ENCODE data around the gene COMP. TPM values are rescaled to one million over a fixed set of nuclear protein-coding genes. Genes with fewer than 3 reads are reported as not detected.

The COMP gene
- total RNA-seq, 1 experiment from 2014 or later: 0.13 TPM

DNA sequence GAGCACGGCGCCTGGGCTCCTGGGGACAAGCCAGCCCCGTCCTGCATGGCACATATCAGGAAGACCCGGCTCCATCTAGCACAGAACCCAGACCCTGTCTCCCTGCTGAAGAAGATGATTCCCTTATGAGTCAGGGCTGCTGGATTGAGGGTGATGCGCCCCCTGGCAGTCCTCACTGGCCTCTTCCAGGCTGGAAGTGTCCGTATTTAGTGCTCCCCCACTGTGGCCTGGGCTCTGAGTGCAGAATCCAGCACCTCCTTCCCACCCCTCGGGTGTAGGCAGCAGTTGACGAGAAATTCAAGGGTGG, 14.9 kb downstream of the COMP start:
- H3K27me3 Mint-ChIP-seq (ENCODE audit: low read depth): peaks cover 96% of the 10 kb centered on the region
- CTCF ChIA-PET: interaction anchor here (0.9 to 1.9 kb wide), 2 partner anchors 70 to 99 kb away, joined by 3 to 15 read pairs; no protein-coding TSS in a partner anchor
- no peak for TF ChIP-seq GTF2I (CRISPR knock-in tag; conservative IDR thresholded peaks at IDR 0.05)
- TF ChIP-seq, protein P1, sequence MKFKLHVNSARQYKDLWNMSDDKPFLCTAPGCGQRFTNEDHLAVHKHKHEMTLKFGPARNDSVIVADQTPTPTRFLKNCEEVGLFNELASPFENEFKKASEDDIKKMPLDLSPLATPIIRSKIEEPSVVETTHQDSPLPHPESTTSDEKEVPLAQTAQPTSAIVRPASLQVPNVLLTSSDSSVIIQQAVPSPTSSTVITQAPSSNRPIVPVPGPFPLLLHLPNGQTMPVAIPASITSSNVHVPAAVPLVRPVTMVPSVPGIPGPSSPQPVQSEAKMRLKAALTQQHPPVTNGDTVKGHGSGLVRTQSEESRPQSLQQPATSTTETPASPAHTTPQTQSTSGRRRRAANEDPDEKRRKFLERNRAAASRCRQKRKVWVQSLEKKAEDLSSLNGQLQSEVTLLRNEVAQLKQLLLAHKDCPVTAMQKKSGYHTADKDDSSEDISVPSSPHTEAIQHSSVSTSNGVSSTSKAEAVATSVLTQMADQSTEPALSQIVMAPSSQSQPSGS (CRISPR knock-in tag; IDR thresholded peaks at IDR 0.05; ENCODE audit: borderline replicate concordance, low read depth): no peak
- TF ChIP-seq, protein P2, sequence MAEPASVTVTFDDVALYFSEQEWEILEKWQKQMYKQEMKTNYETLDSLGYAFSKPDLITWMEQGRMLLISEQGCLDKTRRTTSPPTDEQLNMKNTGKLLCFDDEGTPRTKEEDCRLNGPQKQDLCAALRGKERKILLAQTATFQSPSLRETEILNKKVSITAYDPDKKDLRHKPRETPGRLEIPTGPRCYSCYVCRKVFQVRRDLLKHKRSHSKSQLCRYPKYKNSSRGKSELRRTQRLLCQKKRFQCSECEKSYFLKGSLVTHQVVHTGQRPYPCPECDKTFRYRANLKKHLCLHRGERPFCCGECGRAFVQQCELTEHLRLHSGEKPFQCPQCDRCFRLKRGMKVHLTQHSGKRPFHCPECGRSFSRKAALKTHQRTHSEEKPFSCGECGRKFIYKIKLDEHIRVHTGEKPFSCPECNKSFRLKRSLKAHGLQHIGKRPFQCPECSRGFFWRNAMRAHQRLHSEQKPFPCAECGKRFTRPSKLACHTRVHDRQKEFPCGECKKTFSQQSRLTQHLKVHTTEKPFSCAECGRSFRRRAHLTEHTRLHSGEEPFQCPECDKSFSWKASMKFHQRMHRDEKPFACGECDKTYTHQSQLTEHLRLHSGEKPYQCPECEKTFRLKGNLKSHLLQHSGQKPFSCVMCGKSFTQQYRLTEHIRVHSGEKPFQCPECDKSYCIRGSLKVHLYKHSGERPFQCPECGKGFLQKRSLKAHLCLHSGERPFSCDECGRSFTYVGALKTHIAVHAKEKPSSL (CRISPR knock-in tag; conservative IDR thresholded peaks at IDR 0.05): no peak
- TF ChIP-seq ZNF219 (CRISPR knock-in tag; IDR thresholded peaks at IDR 0.05; ENCODE audit: borderline replicate concordance): no peak
- no peak for TF ChIP-seq FOXJ3 (CRISPR knock-in tag; IDR thresholded peaks at IDR 0.05; ENCODE audit: borderline replicate concordance)
- TF ChIP-seq NFATC4 (CRISPR knock-in tag; IDR thresholded peaks at IDR 0.05): no peak
- TF ChIP-seq, protein P3, sequence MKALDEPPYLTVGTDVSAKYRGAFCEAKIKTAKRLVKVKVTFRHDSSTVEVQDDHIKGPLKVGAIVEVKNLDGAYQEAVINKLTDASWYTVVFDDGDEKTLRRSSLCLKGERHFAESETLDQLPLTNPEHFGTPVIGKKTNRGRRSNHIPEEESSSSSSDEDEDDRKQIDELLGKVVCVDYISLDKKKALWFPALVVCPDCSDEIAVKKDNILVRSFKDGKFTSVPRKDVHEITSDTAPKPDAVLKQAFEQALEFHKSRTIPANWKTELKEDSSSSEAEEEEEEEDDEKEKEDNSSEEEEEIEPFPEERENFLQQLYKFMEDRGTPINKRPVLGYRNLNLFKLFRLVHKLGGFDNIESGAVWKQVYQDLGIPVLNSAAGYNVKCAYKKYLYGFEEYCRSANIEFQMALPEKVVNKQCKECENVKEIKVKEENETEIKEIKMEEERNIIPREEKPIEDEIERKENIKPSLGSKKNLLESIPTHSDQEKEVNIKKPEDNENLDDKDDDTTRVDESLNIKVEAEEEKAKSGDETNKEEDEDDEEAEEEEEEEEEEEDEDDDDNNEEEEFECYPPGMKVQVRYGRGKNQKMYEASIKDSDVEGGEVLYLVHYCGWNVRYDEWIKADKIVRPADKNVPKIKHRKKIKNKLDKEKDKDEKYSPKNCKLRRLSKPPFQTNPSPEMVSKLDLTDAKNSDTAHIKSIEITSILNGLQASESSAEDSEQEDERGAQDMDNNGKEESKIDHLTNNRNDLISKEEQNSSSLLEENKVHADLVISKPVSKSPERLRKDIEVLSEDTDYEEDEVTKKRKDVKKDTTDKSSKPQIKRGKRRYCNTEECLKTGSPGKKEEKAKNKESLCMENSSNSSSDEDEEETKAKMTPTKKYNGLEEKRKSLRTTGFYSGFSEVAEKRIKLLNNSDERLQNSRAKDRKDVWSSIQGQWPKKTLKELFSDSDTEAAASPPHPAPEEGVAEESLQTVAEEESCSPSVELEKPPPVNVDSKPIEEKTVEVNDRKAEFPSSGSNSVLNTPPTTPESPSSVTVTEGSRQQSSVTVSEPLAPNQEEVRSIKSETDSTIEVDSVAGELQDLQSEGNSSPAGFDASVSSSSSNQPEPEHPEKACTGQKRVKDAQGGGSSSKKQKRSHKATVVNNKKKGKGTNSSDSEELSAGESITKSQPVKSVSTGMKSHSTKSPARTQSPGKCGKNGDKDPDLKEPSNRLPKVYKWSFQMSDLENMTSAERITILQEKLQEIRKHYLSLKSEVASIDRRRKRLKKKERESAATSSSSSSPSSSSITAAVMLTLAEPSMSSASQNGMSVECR (CRISPR knock-in tag; IDR thresholded peaks at IDR 0.05; ENCODE audit: borderline replicate concordance): no peak
- TF ChIP-seq ZNF317 (CRISPR knock-in tag; IDR thresholded peaks at IDR 0.05; ENCODE audit: borderline replicate concordance, low read depth): no peak
- H3K4me1 Mint-ChIP-seq: no peaks in the 10 kb centered on the region
- DNase-seq (ENCODE audit: low spot score) (no peak), ATAC-seq (no peak)
- H3K4me3 Mint-ChIP-seq: no peak overlapping the region
- POLR2A ChIA-PET: no interaction called here
- H3K36me3 Mint-ChIP-seq: no peaks in the 10 kb centered on the region
- no peaks in the 10 kb centered on the region for H3K9me3 Mint-ChIP-seq
- H3K27ac Mint-ChIP-seq: no peak overlapping the region

DNA sequence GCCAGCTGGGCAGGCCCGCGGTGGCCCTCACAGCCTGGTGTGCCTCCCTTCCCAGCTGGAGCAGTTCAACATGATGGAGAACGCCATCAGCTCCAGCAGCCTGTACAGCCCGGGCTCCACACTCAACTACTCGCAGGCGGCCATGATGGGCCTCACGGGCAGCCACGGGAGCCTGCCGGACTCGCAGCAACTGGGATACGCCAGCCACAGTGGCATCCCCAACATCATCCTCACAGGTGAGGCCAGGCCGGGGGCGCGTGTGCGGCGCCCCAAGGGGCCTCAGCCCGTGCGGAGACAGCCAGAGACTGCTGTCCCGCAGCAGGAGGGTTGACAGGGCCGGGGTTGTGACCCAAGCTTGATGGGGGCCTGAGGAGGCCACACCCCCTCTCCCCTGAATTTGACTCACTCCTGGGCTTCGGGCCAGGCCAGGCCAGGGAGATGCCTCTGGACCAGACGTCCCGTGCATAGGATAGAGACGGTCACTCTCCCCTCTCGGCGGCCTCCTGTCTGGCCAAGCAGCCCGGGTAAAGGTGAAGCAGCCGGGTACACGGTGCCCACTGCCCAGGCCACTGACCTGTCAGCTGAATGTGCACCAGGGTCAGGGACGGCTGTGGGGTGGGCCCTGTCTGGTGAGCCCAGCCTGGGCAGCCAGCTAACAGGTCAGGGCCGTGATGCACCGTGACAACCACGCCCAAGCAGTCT, 15.4 kb downstream of the COMP start:
- no peaks in the 10 kb centered on the region for H3K36me3 Mint-ChIP-seq
- TF ChIP-seq ZNF232 (CRISPR knock-in tag; IDR thresholded peaks at IDR 0.05): no peak
- TF ChIP-seq, protein P4, sequence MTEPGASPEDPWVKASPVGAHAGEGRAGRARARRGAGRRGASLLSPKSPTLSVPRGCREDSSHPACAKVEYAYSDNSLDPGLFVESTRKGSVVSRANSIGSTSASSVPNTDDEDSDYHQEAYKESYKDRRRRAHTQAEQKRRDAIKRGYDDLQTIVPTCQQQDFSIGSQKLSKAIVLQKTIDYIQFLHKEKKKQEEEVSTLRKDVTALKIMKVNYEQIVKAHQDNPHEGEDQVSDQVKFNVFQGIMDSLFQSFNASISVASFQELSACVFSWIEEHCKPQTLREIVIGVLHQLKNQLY (CRISPR knock-in tag; IDR thresholded peaks at IDR 0.05): no peak
- TF ChIP-seq SMAD4 (CRISPR knock-in tag; IDR thresholded peaks at IDR 0.05): no peak
- TF ChIP-seq ZBTB21 (CRISPR knock-in tag; IDR thresholded peaks at IDR 0.05; ENCODE audit: borderline replicate concordance): no peak
- no peak for TF ChIP-seq CBFB (CRISPR knock-in tag; IDR thresholded peaks at IDR 0.05; ENCODE audit: low read depth)
- no peak for TF ChIP-seq SOX15 (CRISPR knock-in tag; IDR thresholded peaks at IDR 0.05)
- TF ChIP-seq, protein P2 (CRISPR knock-in tag; conservative IDR thresholded peaks at IDR 0.05): no peak
- TF ChIP-seq, protein P5, sequence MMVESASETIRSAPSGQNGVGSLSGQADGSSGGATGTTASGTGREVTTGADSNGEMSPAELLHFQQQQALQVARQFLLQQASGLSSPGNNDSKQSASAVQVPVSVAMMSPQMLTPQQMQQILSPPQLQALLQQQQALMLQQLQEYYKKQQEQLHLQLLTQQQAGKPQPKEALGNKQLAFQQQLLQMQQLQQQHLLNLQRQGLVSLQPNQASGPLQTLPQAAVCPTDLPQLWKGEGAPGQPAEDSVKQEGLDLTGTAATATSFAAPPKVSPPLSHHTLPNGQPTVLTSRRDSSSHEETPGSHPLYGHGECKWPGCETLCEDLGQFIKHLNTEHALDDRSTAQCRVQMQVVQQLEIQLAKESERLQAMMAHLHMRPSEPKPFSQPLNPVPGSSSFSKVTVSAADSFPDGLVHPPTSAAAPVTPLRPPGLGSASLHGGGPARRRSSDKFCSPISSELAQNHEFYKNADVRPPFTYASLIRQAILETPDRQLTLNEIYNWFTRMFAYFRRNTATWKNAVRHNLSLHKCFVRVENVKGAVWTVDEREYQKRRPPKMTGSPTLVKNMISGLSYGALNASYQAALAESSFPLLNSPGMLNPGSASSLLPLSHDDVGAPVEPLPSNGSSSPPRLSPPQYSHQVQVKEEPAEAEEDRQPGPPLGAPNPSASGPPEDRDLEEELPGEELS (CRISPR knock-in tag; IDR thresholded peaks at IDR 0.05): no peak
- CTCF ChIA-PET: interaction anchor here (0.9 to 1.9 kb wide), 2 partner anchors 71 to 100 kb away, joined by 3 to 15 read pairs; no protein-coding TSS in a partner anchor
- H3K27me3 Mint-ChIP-seq (ENCODE audit: low read depth): peaks cover 96% of the 10 kb centered on the region
- H3K4me1 Mint-ChIP-seq: no peaks in the 10 kb centered on the region
- no peak overlapping the region for H3K4me3 Mint-ChIP-seq
- ATAC-seq (no peak), DNase-seq (ENCODE audit: low spot score) (no peak)
- H3K9me3 Mint-ChIP-seq: no peaks in the 10 kb centered on the region
- POLR2A ChIA-PET: interaction anchor here (0.5 kb wide), 1 partner anchor 338 kb away, joined by 8 read pairs; the partner anchor contains the start of gene ISYNA1
- no peak overlapping the region for H3K27ac Mint-ChIP-seq

All from WTC11 (cell line).